GM19455 (cell line): Measurements from ENCODE around the gene FAM135A.
"Not testable (repeated sequence)": the region's sequence is repeated elsewhere in the genome, so short reads cannot be mapped to it uniquely, and the experiment has no call there.

Experiments used
- ATAC-seq: cut with Tn5 transposase; IDR thresholded peaks from one replicate; pipeline ENCODE4 v1.9.1; 2021; ENCODE audit not compliant: unreplicated experiment

FAM135A gene

GRCh38 chr6:70456735-70457134, 43.4 kb downstream of the FAM135A start:
- no peak for ATAC-seq

GRCh38 chr6:70459235-70459634, 45.9 kb downstream of the FAM135A start:
- no peak for ATAC-seq

DNA sequence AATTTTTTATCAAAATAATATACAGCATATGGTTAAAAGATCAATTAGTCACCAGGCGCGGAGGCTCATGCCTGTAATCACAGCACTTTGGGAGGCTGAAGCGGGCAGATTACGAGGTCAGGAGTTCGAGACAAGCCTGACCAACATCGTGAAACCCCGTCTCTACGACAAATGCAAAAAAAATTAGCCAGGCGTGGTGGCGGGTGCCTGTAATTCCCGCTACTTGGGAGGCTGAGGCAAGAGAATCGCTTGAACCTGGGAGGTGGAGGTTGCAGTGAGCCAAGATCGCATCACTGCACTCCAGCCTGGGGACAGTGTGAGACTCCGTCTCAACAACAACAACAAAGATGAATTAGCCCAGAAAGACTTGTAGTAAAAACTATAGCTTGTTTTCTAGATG, 46.4 kb downstream of the FAM135A start:
- not testable (repeated sequence) for ATAC-seq

DNA sequence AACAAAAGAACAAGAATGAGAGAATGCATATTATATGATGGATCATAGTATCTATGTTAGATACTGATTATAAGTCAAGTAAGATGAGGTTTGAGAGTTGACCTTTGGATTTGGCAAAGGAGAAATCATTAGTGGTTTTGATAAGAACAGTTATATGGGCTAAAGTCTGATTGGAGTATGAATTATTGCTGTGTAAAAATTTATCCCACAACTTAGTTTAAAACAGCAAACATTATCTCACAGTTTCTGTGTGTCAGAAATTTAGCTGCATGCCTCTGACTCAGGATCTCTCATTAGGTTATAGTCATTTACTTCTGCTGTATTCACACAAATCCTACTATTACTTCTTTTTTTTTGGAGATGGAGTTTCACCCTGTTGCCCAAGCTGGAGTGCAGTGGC, 56.7 kb downstream of the FAM135A start:
- ATAC-seq, result no peak

GRCh38 chr6:70470510-70470909, 57.2 kb downstream of the FAM135A start:
- not testable (repeated sequence) for ATAC-seq

DNA sequence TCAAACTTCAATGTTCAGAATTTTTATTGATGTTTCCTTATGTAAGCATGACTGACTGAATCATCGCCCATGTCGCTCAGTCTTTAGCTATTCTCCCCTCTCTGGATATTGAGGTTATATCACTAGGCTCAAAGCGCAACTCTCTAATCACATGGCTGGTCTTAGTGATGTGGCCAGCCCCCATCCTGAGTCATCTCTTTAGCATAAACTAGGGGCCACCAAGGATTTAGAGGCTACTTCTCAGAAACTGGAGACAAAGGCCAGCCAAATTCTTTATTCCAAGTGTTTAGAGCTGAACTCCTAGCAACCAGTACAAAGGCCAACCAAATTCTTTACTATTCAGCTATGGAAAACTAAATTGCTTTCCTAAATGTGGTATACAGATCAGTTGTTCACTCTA, 61.4 kb downstream of the FAM135A start:
- no peak for ATAC-seq

- no peak for ATAC-seq
These were observed 65.9 kb downstream of the FAM135A start for GRCh38 chr6:70479236-70479635.

DNA sequence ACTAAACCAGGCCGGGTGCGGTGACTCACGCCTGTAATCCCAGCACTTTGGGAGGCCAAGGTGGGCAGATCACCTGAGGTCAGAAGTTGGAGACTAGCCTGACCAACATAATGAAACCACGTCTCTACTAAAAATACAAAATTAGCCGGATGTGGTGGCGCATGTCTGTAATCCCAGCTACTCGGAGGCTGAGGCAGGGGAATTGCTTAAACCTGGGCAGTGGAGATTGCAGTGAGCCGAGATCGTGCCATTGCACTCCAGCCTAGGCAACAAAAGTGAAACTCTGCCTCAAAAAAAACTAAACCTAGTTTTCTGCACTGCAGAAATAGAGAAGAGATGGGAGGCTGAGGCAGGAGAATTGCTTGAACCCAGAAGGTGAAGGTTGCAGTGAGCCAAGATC, 73.3 kb downstream of the FAM135A start:
- not testable (repeated sequence) for ATAC-seq

DNA sequence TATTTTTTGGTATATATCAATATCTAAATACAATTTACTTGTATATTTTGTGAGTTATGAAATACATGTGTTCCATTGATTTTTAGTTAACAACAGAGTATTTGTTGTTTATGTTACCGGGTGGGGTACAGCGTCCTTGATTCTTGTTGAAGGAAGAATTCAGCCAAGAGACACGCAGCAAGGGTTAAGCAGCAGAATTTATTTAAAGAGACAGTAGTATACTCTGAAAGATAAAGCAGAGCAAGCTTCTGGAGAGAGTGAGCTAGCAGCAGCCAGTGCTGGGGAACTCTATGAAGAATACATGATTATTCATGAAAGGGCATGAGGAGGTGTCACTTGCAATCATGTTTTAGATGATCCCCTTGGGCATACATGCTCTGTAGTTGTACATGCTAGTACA, 76.1 kb downstream of the FAM135A start:
- ATAC-seq, result no peak

DNA sequence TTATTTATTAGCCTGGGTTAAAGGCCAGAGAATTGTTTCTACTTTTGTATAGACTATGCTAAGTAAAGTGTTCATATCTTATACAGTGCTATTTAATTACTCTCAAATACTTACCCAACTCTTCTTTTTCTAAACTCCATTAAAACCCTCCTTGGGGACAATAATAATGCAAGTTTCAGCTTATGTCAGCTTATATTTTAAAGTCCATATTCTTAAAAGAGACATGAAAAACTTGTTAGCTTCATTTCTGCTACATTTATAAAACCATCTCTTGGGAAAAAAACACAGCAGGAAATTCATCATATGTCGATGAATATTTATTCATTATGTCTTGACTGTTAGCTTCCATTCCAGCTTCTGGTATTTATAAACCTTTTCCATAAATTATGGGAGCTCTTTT, 81.5 kb downstream of the FAM135A start:
- ATAC-seq, result no peak

- ATAC-seq, result not testable (repeated sequence)
These were observed 82.5 kb downstream of the FAM135A start for GRCh38 chr6:70495790-70496189.

- no peak for ATAC-seq
These were observed 89.2 kb downstream of the FAM135A start for GRCh38 chr6:70502484-70502883.

DNA sequence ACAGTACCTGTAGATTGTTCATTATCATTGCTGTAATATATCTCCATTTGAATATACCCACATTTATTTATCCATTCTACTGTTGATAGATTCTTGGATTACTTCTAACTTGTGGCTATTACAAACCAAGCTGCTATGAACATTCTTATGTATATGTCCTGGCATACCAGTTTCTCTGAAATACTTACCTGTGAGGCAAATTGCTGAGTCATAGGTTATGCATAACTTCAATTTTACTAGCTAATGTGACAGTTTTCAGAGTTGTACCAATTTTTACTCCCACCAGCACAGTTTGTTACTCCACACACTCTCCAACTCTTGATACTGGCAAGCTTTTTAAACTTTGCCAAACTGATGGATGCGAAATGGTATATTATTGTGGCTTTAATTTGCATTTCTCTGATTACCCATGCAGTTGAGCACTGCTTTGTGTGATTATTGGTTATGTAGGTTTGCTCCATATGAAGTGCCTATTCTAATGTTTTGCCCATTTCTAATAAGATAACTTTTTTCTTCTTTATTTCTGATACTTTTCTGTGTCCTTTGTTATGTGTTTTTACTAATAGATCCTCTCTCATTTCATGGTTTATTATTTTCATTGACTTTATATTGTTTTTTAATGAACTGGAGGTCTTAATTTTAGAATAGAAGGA, 90.6 kb downstream of the FAM135A start:
- ATAC-seq, result no peak

- no peak for ATAC-seq
These were observed 93.0 kb downstream of the FAM135A start for GRCh38 chr6:70506321-70506720.

DNA sequence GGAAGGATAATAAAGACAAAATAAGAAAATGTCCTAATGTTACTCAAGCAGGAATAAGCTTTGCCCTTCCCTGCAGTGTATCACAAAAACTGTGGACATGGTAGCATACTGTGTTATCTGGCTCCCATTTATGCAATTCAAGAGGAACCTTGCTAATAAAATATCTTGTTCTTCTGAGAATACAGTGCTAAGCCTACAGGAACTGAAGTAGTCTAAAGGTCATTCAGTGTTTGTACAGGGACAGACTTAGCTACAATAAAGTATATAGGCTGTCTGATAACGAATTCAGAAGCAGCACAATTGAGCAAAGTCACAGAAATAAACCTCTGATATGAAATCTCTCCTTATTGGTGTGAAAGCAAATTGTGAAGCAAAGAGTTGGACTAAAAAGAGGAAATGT, 93.9 kb downstream of the FAM135A start:
- ATAC-seq, result no peak

- ATAC-seq, result no peak
These were observed 95.6 kb downstream of the FAM135A start for GRCh38 chr6:70508953-70509352.

DNA sequence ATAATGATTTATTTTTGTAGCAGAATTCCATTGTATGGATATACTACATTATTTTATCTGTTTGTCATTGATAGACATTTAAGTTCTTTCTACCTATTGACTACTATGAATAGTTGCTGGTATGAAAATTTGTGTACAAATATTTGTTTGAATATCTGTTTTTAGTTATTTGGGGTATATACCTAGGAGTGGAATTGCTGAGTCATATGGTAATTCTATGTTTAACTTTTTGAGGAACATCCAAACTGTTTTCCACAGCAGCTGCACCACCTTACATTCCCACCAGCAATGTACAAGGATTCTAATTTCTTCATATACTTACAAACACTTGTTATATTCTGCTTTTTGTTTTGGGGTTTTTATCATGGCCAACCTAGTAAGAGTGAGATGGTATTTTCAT, 97.3 kb downstream of the FAM135A start:
- no peak for ATAC-seq

DNA sequence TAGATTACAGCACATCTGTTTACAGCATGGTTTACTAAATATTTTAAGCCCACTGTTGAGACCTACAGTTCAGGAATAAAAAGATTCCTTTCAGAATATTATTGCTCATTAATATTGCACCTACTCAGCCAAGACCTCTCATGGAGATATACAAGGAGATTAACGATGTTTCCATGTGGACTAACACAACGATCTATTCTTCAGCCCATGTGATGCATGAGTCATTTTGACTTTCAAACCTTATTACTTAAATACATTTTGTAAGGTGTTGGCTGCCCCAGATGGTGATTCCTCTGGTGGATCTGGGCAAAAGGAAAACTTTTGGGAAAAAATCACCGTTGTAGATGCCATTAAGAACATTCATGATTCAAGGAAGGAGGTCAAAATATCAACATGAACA, 105.4 kb downstream of the FAM135A start:
- ATAC-seq, result no peak

GRCh38 chr6:70520575-70520974, 107.3 kb downstream of the FAM135A start:
- ATAC-seq, result no peak

DNA sequence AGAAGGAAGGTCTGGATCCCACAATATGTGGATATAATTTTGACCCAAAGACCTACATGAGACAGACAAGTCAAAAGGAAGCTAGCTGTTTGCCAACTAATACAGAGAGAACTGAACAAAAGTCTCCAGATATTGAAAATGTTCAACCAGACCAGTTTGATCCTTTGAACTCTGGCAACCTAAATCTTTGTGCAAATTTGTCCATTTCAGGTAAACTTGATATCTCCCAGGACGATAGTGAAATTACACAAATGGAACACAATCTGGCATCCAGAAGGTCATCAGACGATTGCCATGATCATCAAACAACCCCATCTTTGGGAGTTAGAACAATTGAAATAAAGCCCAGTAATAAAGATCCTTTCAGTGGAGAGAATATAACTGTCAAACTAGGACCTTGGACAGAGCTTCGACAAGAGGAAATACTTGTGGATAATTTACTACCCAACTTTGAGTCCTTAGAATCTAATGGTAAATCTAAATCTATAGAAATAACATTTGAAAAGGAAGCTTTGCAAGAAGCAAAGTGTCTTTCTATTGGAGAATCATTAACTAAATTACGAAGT, 111.5 kb downstream of the FAM135A start:
- no peak for ATAC-seq

GRCh38 chr6:70527071-70527737, 113.9 kb downstream of the FAM135A start:
- ATAC-seq, result no peak

DNA sequence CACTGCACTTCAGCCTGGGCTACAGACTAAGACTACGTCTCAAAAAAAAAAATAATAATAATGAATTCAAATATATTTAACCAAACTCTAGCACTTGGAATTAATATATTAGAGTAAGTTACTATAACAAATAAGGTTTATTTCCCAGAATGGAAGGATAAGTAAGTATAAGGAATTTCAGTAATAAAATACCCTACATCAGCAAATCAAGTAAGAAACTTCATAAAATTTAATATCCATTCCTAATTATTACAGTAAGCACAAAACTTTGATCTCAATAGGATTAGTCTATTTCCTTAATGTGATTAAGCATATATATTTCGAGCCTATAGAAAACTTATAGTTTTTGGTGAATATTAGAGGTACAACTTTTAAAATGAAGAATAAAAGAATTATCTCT, 116.7 kb downstream of the FAM135A start:
- no peak for ATAC-seq

DNA sequence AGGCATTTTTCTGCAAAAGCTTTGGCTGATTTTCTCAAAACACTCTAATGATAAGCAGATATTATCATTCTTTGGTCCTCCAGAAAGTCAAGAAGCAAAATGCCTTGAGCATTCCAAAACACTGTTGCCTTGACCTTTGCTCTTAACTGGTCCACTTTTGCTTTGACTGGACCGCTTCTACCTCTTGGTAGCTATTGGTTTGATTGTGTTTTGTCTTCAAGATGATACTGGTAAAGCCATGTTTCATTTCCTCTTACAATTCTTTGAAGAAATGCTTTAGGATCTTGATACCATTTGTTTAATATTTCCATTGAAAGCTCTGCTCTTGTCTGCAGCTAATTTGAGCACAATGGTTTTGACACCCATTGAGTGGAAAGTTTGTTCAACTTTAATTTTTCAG, 117.8 kb downstream of the FAM135A start:
- no peak for ATAC-seq
